HCT116 (cell line): ENCODE data around the gene TPRG1. TPM values are rescaled to one million over a fixed set of nuclear protein-coding genes. Genes with fewer than 3 reads are reported as not detected.

Experiments used
- ATAC-seq: fragments of 200-7000 bp; cut with Tn5 transposase; 2 replicates; pipeline ENCODE4 v1.9.1; 2020; ENCODE audit warnings: mild to moderate bottlenecking, moderate library complexity
- BruUV-seq: library from RNA; stranded (reverse); fragments of 400-500 nt; replicated peaks from 2 replicates; lab custom pipeline; 2021; lab: Mats Ljungman, UMichigan
- CTCF ChIA-PET: fragments of 300-600 bp; sonication (Branson Sonifier 250); formaldehyde crosslinking; loops from one replicate; lab custom pipeline; 2021; ENCODE audit warnings: antibody characterized with exemption; lab: Charles Lee
- POLR2A ChIA-PET: fragments of 300-600, 350-600 bp; sonication (Branson Sonifier 250); formaldehyde crosslinking; loops from one replicate; lab custom pipeline; 2021; ENCODE audit warnings: antibody characterized with exemption; lab: Charles Lee
- RAD21 ChIA-PET, 2 experiments: fragments of 300-600 bp; sonication (Branson Sonifier 250); formaldehyde crosslinking; loops; one replicate each; lab custom pipeline; 2023; ENCODE audit warnings: low total read pairs in 2 of 2; ENCODE audit not compliant: uncharacterized antibody in 2 of 2, unreplicated experiment in 2 of 2, low non-redundant PET in 1 of 2; lab: Charles Lee
- DNase-seq: peaks from one replicate; pipeline ENCODE4 v3.0.0-alpha.2; 2010; ENCODE audit warnings: low read depth, low spot score
- H2AFZ ChIP-seq: fragments of 200-600 bp; shearing (Covaris generic), sonication (generic); 2 replicates; pipeline ENCODE4 v1.6.1; 2017; ENCODE audit warnings: low read depth, mixed run types, mixed read lengths, antibody characterized with exemption, low read length; ENCODE audit not compliant: poor library complexity, severe bottlenecking
- H3K27ac ChIP-seq: 2 replicates; pipeline ENCODE4 v1.5.1; 2012; ENCODE audit warnings: low read depth, low read length
- H3K27me3 ChIP-seq: fragments of 200-600 bp; sonication (generic); 2 replicates; pipeline ENCODE4 v1.6.1; 2016; ENCODE audit warnings: mixed run types, low read length, mixed read lengths; ENCODE audit not compliant: insufficient read depth
- H3K36me3 ChIP-seq, 2 experiments: fragments of 200-500 bp in 1 of 2; fragments of 200-600 bp in 1 of 2; sonication (Bioruptor generic) in 1 of 2; sonication (generic) in 1 of 2; 2 replicates each; pipeline versions ENCODE4 v1.5.1 to v1.6.1; 2014 to 2016; ENCODE audit warnings: low read length in 2 of 2, inconsistent platforms in 1 of 2, mixed read lengths in 1 of 2, mixed run types in 1 of 2; ENCODE audit not compliant: insufficient read depth in 2 of 2, control insufficient read depth in 1 of 2
- H3K4me1 ChIP-seq, 2 experiments: fragments of 200-600 bp in 1 of 2; sonication (generic) in 1 of 2; 2 replicates each; pipeline versions ENCODE4 v1.5.1 to v1.6.1; 2012 to 2017; ENCODE audit warnings: low read length in 2 of 2, inconsistent platforms in 1 of 2, mild to moderate bottlenecking in 1 of 2, mixed read lengths in 1 of 2, mixed run types in 1 of 2, moderate library complexity in 1 of 2; ENCODE audit not compliant: insufficient read depth in 2 of 2, control insufficient read depth in 1 of 2
- H3K4me2 ChIP-seq: fragments of 200-600 bp; sonication (generic); 2 replicates; pipeline ENCODE4 v1.6.1; 2017; ENCODE audit warnings: mixed run types, low read length, mixed read lengths
- H3K4me3 ChIP-seq, 2 experiments: fragments of 200-600 bp in 1 of 2; sonication (generic) in 1 of 2; replicated peaks in 1 of 2; 2 replicates each; pipeline ENCODE4 v1.5.1; 2011 to 2016; ENCODE audit warnings: low read length in 2 of 2, control low read depth in 1 of 2, low read depth in 1 of 2, mild to moderate bottlenecking in 1 of 2, mixed read lengths in 1 of 2, mixed run types in 1 of 2
- H3K79me2 ChIP-seq: fragments of 200-600 bp; sonication (generic); 2 replicates; pipeline ENCODE4 v1.6.1; 2017; ENCODE audit warnings: mild to moderate bottlenecking, mixed run types, low read length, moderate library complexity, mixed read lengths; ENCODE audit not compliant: insufficient read depth
- H3K9ac ChIP-seq: fragments of 200-600 bp; sonication (generic); 2 replicates; pipeline ENCODE4 v1.6.1; 2016; ENCODE audit warnings: low read length, mixed read lengths
- H3K9me2 ChIP-seq: fragments of 200-600 bp; sonication (generic), shearing (Covaris generic); 2 replicates; pipeline ENCODE4 v1.6.1; 2017; ENCODE audit warnings: mixed run types, mild to moderate bottlenecking, moderate library complexity; ENCODE audit not compliant: insufficient read depth
- H3K9me3 ChIP-seq, 2 experiments: fragments of 200-500 bp in 1 of 2; fragments of 200-600 bp in 1 of 2; sonication (Bioruptor generic) in 1 of 2; sonication (generic) in 1 of 2; 2 replicates each; pipeline ENCODE4 v1.6.1; 2014 to 2017; ENCODE audit warnings: low read length in 2 of 2, mixed read lengths in 2 of 2, inconsistent platforms in 1 of 2, low read depth in 1 of 2, mild to moderate bottlenecking in 1 of 2, mixed run types in 1 of 2, moderate library complexity in 1 of 2; ENCODE audit not compliant: control insufficient read depth in 1 of 2, insufficient read depth in 1 of 2
- H4K20me1 ChIP-seq: fragments of 200-600 bp; sonication (generic), shearing (Covaris generic); 2 replicates; pipeline ENCODE4 v1.6.1; 2017; ENCODE audit warnings: mixed run types, mild to moderate bottlenecking, moderate library complexity; ENCODE audit not compliant: insufficient read depth
- CBX3 ChIP-seq: IDR thresholded peaks from 2 replicates; pipeline ENCODE4 v1.6.1; 2012; ENCODE audit warnings: low read depth
- CEBPB ChIP-seq: IDR thresholded peaks from 2 replicates; pipeline ENCODE4 v1.6.1; 2012; ENCODE audit warnings: low read depth
- CTCF ChIP-seq, 3 experiments: fragments of 200-600 bp in 1 of 3; sonication (generic) in 1 of 3; IDR thresholded peaks in 2 of 3; conservative IDR thresholded peaks in 1 of 3; 2 replicates each; pipeline ENCODE4 v1.5.1; 2012 to 2017; ENCODE audit warnings: low read depth in 2 of 3, low read length in 2 of 3, antibody characterized with exemption in 1 of 3, borderline replicate concordance in 1 of 3, control low read depth in 1 of 3, mild to moderate bottlenecking in 1 of 3, mixed read lengths in 1 of 3, mixed run types in 1 of 3, moderate library complexity in 1 of 3; ENCODE audit not compliant: insufficient read depth in 1 of 3
- EGR1 ChIP-seq: IDR thresholded peaks from 2 replicates; pipeline ENCODE4 v1.6.1; 2012; ENCODE audit warnings: low read depth
- EZH2 ChIP-seq: fragments of 200-600 bp; sonication (generic); IDR thresholded peaks from 2 replicates; pipeline ENCODE4 v1.6.1; 2017; ENCODE audit warnings: antibody characterized with exemption, mixed run types
- EZH2phosphoT487 ChIP-seq: fragments of 200-600 bp; IDR thresholded peaks from 2 replicates; pipeline ENCODE4 v1.6.1; 2018; ENCODE audit warnings: antibody characterized with exemption, borderline replicate concordance
- FOSL1 ChIP-seq: IDR thresholded peaks from 2 replicates; pipeline ENCODE4 v1.6.1; 2012; ENCODE audit warnings: low read depth
- POLR2A ChIP-seq: IDR thresholded peaks from 2 replicates; pipeline ENCODE4 v1.7.0; 2011; ENCODE audit warnings: borderline replicate concordance; ENCODE audit not compliant: insufficient read depth, insufficient read length; ENCODE audit errors: extremely low read depth
- POLR2AphosphoS5 ChIP-seq: IDR thresholded peaks from 2 replicates; pipeline ENCODE4 v1.6.1; 2011; ENCODE audit warnings: mild to moderate bottlenecking, low read depth, low read length, moderate library complexity
- RAD21 ChIP-seq: IDR thresholded peaks from 2 replicates; pipeline ENCODE4 v1.6.1; 2012; ENCODE audit warnings: low read depth, mild to moderate bottlenecking
- SIN3A ChIP-seq: IDR thresholded peaks from 2 replicates; pipeline ENCODE4 v1.6.1; 2012; ENCODE audit warnings: low read depth
- SP1 ChIP-seq: IDR thresholded peaks from 2 replicates; pipeline ENCODE4 v1.6.1; 2012; ENCODE audit warnings: low read depth
- SRF ChIP-seq: IDR thresholded peaks from 2 replicates; pipeline ENCODE4 v1.6.1; 2012; ENCODE audit warnings: low read depth
- ZBTB33 ChIP-seq: IDR thresholded peaks from 2 replicates; pipeline ENCODE4 v1.6.1; 2011; ENCODE audit warnings: mild to moderate bottlenecking, low read length, moderate library complexity; ENCODE audit not compliant: insufficient replicate concordance; ENCODE audit errors: extremely low read depth
- ZFX ChIP-seq: fragments of 450-650 bp; IDR thresholded peaks from 2 replicates; pipeline ENCODE4 v1.6.1; 2017
- ZNF274 ChIP-seq: fragments of 200-500 bp; sonication (Bioruptor generic); IDR thresholded peaks from 2 replicates; pipeline ENCODE4 v1.6.1; 2014; ENCODE audit warnings: mild to moderate bottlenecking, low read depth, low read length, inconsistent platforms
- intact Hi-C: fragments of 100-400 bp; cut with micrococcal nuclease; formaldehyde crosslinking; loops from 2 replicates; pipeline ENCODE4 v1.10.0; 2022
- total RNA-seq: library from RNA; stranded (reverse); gene quantifications from one replicate; pipeline ENCODE4 v1.2.1, GENCODE V29; 2021; ENCODE audit not compliant: unreplicated experiment
- TF ChIP-seq, protein P1 (sequence below): IDR thresholded peaks from 2 replicates; pipeline ENCODE4 v1.6.1; 2012

TPRG1 gene
- total RNA-seq, 1 experiment from 2014 or later, result 2.8 TPM

GRCh38 chr3:189286188-189286587, 114.4 kb downstream of the TPRG1 start:
- ATAC-seq (no peak), DNase-seq (no peak)
- ChIA-PET POLR2A (no interaction called here), RAD21 (no interaction called here), CTCF (no interaction called here)
- Histone ChIP-seq H3K4me3 (no peak overlapping the region), H3K9me2 (no peaks in the 10 kb centered on the region), H3K4me1 (no peaks in the 10 kb centered on the region), H2AFZ (no peak overlapping the region), H3K27ac (no peak overlapping the region), H4K20me1 (no peaks in the 10 kb centered on the region), H3K27me3 (no peaks in the 10 kb centered on the region), H3K36me3 (no peaks in the 10 kb centered on the region), H3K9me3 (no peaks in the 10 kb centered on the region), H3K9ac (no peak overlapping the region), H3K79me2 (no peaks in the 10 kb centered on the region), H3K4me2 (no peak overlapping the region)
- no TSS peak for BruUV-seq
- TF ChIP-seq SIN3A (no peak), ZNF274 (no peak), POLR2A (no peak), RAD21 (no peak), CBX3 (no peak), ZBTB33 (no peak), EZH2phosphoT487 (no peak), CEBPB (no peak), EGR1 (no peak), POLR2AphosphoS5 (no peak), FOSL1 (no peak), SRF (no peak), CTCF (IDR thresholded peaks at IDR 0.05 in 2 of 3, conservative IDR thresholded peaks at IDR 0.05 in 1 of 3; ENCODE audit: borderline replicate concordance in 1 of 3, insufficient read depth in 1 of 3, low read depth in 2 of 3, low read length in 2 of 3) (no peak), SP1 (no peak), ZFX (no peak), EZH2 (no peak)
- TF ChIP-seq, protein P1, sequence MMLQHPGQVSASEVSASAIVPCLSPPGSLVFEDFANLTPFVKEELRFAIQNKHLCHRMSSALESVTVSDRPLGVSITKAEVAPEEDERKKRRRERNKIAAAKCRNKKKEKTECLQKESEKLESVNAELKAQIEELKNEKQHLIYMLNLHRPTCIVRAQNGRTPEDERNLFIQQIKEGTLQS, result no peak
- intact Hi-C loops, result no loop called here
